Measurements from ENCODE around the gene SYTL3. TPM values are rescaled to one million over a fixed set of nuclear protein-coding genes. Genes with fewer than 3 reads are reported as not detected.
A peak's percentile ranks its signal among the peaks of the same experiment; 100 is the strongest.
"Not testable (repeated sequence)": the region's sequence is repeated elsewhere in the genome, so short reads cannot be mapped to it uniquely, and the experiment has no call there.

The SYTL3 gene
- total RNA-seq, 4 donors from 2014 or later: 4.8 to 23.1 (median 11.3) TPM

- Histone ChIP-seq H3K27ac (peak overlapping the region in 1 of 4 donors; percentile 10), H3K27me3 (no peaks in the 10 kb centered on the region), H3K4me1 (peaks cover 0 to 49% (median 6%) of the 10 kb centered on the region in 4 donors), H3K36me3 (peaks cover 0 to 92% (median 3%) of the 10 kb centered on the region in 3 donors), H3K4me3 (no peak overlapping the region), H3K9me3 (no peaks in the 10 kb centered on the region)
- DNase-seq: peak in 1 of 3 donors; percentile 46
- TF ChIP-seq CTCF (IDR thresholded peaks at IDR 0.05) (no peak), POLR2A (IDR thresholded peaks at IDR 0.05) (no peak)
Measured at GRCh38 chr6:158785036-158785435, 135.2 kb downstream of the SYTL3 start.

- peak in 1 of 2 donors; percentile 36 for TF ChIP-seq POLR2A (IDR thresholded peaks at IDR 0.05)
- no peak for TF ChIP-seq CTCF (IDR thresholded peaks at IDR 0.05)
- H3K4me1 ChIP-seq: peaks cover 0 to 46% (median 9%) of the 10 kb centered on the region in 4 donors
- no peaks in the 10 kb centered on the region for H3K9me3 ChIP-seq
- H3K27ac ChIP-seq: peak overlapping the region in 3 of 4 donors; percentile 8 to 79 (median 51)
- H3K4me3 ChIP-seq: no peak overlapping the region
- no peaks in the 10 kb centered on the region for H3K27me3 ChIP-seq
- DNase-seq: peak in 2 of 3 donors; percentile 14 to 68
- H3K36me3 ChIP-seq: peaks cover 0 to 75% (median 3%) of the 10 kb centered on the region in 3 donors
Measured at GRCh38 chr6:158786645-158787304, 136.9 kb downstream of the SYTL3 start.

GRCh38 chr6:158787395-158787794, 137.5 kb downstream of the SYTL3 start:
- Histone ChIP-seq H3K9me3 (no peaks in the 10 kb centered on the region), H3K4me1 (peaks cover 0 to 48% (median 9%) of the 10 kb centered on the region in 4 donors), H3K36me3 (peaks cover 0 to 69% (median 3%) of the 10 kb centered on the region in 3 donors), H3K27me3 (no peaks in the 10 kb centered on the region), H3K4me3 (no peak overlapping the region), H3K27ac (peak overlapping the region in 3 of 4 donors; percentile 8 to 79 (median 51))
- TF ChIP-seq CTCF (IDR thresholded peaks at IDR 0.05): no peak
- no peak for TF ChIP-seq POLR2A (IDR thresholded peaks at IDR 0.05)
- DNase-seq: peak in 2 of 3 donors; percentile 16 to 45

- H3K27me3 ChIP-seq: no peaks in the 10 kb centered on the region
- peaks cover 7 to 57% (median 11%) of the 10 kb centered on the region in 4 donors for H3K4me1 ChIP-seq
- H3K36me3 ChIP-seq: peaks cover 0 to 49% (median 1%) of the 10 kb centered on the region in 3 donors
- peak in 2 of 3 donors; percentile 79 to 85 for DNase-seq
- no peak overlapping the region for H3K4me3 ChIP-seq
- H3K27ac ChIP-seq: peak overlapping the region; percentile 13 to 73 (median 34)
- H3K9me3 ChIP-seq: no peaks in the 10 kb centered on the region
- TF ChIP-seq CTCF (IDR thresholded peaks at IDR 0.05): no peak
- peak in 1 of 2 donors; percentile 12 for TF ChIP-seq POLR2A (IDR thresholded peaks at IDR 0.05)
Measured at GRCh38 chr6:158789115-158789917, 139.5 kb downstream of the SYTL3 start.

GRCh38 chr6:158791274-158791855, 141.5 kb downstream of the SYTL3 start:
- Histone ChIP-seq H3K27ac (peak overlapping the region in 3 of 4 donors; percentile 11 to 57 (median 48)), H3K4me3 (no peak overlapping the region)
- DNase-seq: no peak

GRCh38 chr6:158792505-158792904, 142.7 kb downstream of the SYTL3 start:
- peaks cover 0 to 17% (median 0%) of the 10 kb centered on the region in 3 donors for H3K36me3 ChIP-seq
- H3K27me3 ChIP-seq, H3K4me3 ChIP-seq, H3K9me3 ChIP-seq, DNase-seq: not testable (repeated sequence)
- peaks cover 11 to 78% (median 21%) of the 10 kb centered on the region in 4 donors for H3K4me1 ChIP-seq
- H3K27ac ChIP-seq: peak overlapping the region in 3 of 4 donors; percentile 14 to 57 (median 48)

More at GRCh38 chr6:158791274-158791855, 141.5 kb downstream of the SYTL3 start:
- H3K4me1 ChIP-seq: peaks cover 11 to 72% (median 18%) of the 10 kb centered on the region in 4 donors
- H3K36me3 ChIP-seq: peaks cover 0 to 29% (median 0%) of the 10 kb centered on the region in 3 donors
- no peaks in the 10 kb centered on the region for H3K9me3 ChIP-seq
- TF ChIP-seq CTCF (IDR thresholded peaks at IDR 0.05): no peak
- no peak for TF ChIP-seq POLR2A (IDR thresholded peaks at IDR 0.05)
- H3K27me3 ChIP-seq: no peaks in the 10 kb centered on the region

Measured in Peyer's patch (tissue), 4 donors.